ENCODE data around the gene ACSL1.

GRCh38 chr4:184752496-184753275 lies 73.1 kb downstream of the ACSL1 start:
- TF ChIP-seq, protein P1, sequence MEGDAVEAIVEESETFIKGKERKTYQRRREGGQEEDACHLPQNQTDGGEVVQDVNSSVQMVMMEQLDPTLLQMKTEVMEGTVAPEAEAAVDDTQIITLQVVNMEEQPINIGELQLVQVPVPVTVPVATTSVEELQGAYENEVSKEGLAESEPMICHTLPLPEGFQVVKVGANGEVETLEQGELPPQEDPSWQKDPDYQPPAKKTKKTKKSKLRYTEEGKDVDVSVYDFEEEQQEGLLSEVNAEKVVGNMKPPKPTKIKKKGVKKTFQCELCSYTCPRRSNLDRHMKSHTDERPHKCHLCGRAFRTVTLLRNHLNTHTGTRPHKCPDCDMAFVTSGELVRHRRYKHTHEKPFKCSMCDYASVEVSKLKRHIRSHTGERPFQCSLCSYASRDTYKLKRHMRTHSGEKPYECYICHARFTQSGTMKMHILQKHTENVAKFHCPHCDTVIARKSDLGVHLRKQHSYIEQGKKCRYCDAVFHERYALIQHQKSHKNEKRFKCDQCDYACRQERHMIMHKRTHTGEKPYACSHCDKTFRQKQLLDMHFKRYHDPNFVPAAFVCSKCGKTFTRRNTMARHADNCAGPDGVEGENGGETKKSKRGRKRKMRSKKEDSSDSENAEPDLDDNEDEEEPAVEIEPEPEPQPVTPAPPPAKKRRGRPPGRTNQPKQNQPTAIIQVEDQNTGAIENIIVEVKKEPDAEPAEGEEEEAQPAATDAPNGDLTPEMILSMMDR (IDR thresholded peaks at IDR 0.05), result no peak
- no peak for TF ChIP-seq CHD2 (IDR thresholded peaks at IDR 0.05; ENCODE audit: low read length, partially characterized antibody)
- TF ChIP-seq TFCP2L1 (CRISPR knock-in tag; IDR thresholded peaks at IDR 0.05), result no peak
- TF ChIP-seq EP300 (IDR thresholded peaks at IDR 0.05), result no peak
- TF ChIP-seq ZC3H11A (IDR thresholded peaks at IDR 0.05), result no peak
- no peak for TF ChIP-seq CBX2 (IDR thresholded peaks at IDR 0.05; ENCODE audit: borderline replicate concordance, low read depth)
- TF ChIP-seq RFX5 (IDR thresholded peaks at IDR 0.05), result no peak
- TF ChIP-seq POLR2A (IDR thresholded peaks at IDR 0.05; ENCODE audit: low read length), result no peak
- no peak for TF ChIP-seq PBX3 (IDR thresholded peaks at IDR 0.05)
- TF ChIP-seq SMC3 (IDR thresholded peaks at IDR 0.05), result no peak
- no peak for TF ChIP-seq ESRRA (IDR thresholded peaks at IDR 0.05; ENCODE audit: borderline replicate concordance, low read length)

Data from A549 (cell line).